GM20000 (cell line): ENCODE data around the gene TIGD2.

Experiments used
- DNase-seq: peaks from one replicate; pipeline ENCODE4 v3.0.0; 2012; ENCODE audit warnings: low spot score
- TF ChIP-seq, protein P1 (sequence below): IDR thresholded peaks from 2 replicates; pipeline ENCODE4 v1.5.1; 2012; ENCODE audit warnings: mild to moderate bottlenecking, control low read depth; ENCODE audit errors: extremely low read depth, missing control alignments

The TIGD2 gene

DNA sequence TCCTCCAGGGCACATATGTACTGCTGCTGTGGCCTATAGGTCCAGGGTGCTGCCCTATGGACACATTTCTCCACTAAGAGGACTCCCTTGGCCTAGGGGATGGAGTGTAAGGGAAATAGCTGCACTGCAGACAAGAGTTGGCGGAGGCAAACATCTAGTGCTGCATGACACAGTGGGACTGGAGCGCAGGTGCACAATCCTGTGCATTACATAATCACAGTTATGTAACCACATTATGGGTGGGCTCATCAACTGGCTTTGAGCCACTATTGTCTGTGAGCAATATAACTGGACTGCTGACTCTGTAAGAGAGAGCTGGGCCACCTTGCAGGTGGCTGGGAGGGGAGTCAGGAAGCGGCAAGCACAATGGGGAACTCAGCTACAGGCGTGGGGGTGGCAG lies 3.2 kb upstream of the TIGD2 start:
- TF ChIP-seq, protein P1, sequence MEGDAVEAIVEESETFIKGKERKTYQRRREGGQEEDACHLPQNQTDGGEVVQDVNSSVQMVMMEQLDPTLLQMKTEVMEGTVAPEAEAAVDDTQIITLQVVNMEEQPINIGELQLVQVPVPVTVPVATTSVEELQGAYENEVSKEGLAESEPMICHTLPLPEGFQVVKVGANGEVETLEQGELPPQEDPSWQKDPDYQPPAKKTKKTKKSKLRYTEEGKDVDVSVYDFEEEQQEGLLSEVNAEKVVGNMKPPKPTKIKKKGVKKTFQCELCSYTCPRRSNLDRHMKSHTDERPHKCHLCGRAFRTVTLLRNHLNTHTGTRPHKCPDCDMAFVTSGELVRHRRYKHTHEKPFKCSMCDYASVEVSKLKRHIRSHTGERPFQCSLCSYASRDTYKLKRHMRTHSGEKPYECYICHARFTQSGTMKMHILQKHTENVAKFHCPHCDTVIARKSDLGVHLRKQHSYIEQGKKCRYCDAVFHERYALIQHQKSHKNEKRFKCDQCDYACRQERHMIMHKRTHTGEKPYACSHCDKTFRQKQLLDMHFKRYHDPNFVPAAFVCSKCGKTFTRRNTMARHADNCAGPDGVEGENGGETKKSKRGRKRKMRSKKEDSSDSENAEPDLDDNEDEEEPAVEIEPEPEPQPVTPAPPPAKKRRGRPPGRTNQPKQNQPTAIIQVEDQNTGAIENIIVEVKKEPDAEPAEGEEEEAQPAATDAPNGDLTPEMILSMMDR, result no peak
- DNase-seq, result no peak

DNA sequence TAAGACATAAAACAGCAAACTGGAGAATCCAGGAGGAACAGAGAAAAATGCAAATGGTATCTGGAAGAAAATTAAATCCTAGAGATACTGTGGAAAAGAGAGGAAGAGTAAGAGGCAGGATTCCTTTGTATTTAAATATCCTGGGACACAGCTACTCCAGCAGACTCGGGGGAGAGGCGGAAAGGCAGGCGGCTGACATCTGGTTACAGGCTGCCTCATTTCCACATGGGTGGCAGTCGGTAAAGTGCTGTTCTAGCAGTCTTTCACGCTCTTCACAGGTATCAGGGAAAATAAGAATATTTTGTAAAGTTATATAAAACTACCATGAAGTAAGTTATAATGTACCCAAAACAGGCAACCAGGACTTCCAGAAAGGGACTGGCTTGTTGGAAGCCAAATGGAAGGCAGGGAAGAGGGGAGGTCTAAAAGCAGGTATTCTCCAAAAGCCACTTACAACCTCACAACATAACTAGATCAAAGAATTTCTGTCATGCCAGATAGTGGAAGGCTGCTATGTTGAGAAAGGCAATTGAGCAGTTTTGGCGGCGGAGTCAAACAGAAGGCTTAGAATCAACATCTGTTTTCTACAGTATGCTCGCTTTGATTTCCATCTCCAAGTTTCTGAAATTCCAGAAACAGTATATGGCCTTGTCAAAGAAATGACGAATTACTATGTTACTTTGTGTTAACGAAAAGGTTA lies 1.3 kb upstream of the TIGD2 start:
- TF ChIP-seq, protein P1, result no peak
- no peak for DNase-seq

DNA sequence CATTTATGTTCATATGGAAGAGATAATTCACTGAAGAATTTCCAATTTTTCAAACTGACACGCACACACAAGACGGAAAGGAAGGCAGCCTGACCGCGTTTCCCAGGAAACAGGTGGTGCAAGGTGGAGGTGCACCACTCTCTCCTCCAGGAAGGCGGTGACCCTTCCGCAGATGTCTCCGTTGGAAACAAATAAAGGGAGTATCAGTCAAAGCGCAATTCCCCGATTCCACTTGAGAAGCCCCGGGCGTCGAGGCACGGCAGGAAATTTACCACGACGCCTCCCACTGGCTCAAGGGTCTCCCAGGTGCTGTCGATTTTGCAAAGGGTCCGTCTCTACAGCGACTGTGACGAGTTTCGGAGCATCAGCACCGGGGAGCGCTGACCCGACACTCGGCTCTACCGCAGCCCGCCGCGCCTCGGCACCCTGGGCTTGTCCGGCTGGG lies 770 bp upstream of the TIGD2 start:
- DNase-seq, result no peak
- TF ChIP-seq, protein P1, result no peak

DNA sequence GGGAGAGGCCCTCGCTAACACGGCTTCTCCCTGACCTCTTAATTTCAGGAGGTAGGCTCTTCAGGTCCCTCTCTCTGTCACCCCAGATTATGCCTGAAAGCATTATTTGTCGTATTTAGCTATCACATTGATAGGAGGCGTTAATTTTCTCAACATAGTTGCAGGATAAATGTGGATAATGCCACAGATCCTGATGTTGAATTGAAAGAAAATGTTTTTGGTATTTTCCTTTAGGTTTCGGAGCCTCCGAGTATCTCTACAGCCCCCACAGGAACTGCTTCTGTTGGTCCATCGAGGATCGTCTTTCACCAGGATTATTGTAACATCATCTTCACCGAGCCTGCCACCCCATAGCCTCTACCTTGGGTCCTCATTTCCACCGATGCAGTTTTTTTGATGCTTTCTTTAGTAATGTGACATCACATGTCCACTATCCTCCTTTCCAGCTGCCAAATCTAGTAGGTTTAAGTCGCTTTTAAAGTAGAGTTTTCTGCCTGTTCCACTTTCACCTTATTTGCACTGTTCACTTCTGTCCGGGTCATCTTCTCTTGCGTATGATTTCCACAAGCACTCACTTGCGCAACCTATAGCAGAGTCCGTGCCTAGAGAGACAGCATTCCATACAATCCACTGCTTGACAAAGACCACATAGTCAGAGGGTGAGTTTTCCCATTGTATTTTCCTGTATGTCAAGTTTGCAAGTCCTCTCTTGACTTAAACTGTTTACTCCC lies 665 bp downstream of the TIGD2 start:
- DNase-seq, result no peak
- TF ChIP-seq, protein P1, result no peak

DNA sequence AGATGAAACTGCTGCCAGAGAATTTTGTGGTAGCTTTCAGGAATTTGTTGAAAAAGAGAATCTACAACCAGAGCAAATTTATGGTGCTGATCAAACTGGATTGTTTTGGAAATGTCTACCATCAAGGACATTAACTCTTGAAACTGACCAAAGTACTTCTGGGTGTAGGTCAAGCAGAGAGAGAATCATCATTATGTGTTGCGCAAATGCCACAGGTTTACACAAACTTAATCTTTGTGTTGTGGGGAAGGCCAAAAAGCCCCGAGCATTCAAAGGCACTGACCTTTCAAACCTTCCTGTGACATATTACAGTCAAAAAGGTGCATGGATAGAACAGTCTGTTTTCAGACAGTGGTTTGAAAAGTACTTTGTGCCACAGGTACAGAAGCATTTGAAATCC lies 2.1 kb downstream of the TIGD2 start:
- TF ChIP-seq, protein P1, result no peak
- no peak for DNase-seq

DNA sequence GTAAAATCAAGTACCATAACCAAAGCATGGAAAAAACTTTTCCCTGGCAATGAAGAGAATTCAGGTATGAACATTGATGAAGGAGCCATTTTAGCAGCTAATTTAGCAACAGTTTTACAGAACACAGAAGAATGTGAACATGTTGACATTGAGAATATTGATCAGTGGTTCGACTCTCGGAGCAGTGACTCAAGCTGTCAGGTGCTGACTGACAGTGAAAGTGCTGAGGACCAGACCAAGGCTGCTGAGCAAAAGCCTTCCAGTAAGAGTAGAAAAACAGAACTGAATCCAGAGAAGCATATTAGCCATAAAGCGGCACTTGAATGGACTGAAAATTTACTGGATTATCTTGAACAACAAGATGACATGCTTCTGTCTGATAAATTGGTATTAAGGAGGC lies 2.8 kb downstream of the TIGD2 start:
- peak; percentile 48 for DNase-seq
- TF ChIP-seq, protein P1, result no peak

DNA sequence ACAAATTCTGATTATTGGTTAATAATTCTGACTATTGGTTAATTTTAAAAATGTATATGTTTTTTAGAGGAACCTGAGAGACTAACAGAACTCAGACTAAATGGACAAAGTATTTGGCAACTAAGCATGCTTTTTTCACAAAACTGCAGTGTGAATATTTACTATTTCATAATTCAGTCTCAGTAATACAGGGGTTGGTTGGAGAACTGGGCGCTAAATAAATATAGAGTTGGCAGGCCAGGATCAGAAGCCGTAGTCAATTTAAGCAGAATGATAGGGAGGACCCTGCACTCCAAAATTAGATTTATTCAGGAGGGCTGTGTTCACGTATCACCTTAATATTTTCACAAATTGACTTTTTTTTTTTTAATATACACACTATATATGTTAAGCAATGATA lies 5.8 kb downstream of the TIGD2 start:
- TF ChIP-seq, protein P1, result no peak
- no peak for DNase-seq
